ENCODE results near the gene ANGPTL2. TPM values are rescaled to one million over a fixed set of nuclear protein-coding genes. Genes with fewer than 3 reads are reported as not detected.

Gene ANGPTL2
- total RNA-seq, 1 experiment from 2014 or later, result 0.20 TPM

DNA sequence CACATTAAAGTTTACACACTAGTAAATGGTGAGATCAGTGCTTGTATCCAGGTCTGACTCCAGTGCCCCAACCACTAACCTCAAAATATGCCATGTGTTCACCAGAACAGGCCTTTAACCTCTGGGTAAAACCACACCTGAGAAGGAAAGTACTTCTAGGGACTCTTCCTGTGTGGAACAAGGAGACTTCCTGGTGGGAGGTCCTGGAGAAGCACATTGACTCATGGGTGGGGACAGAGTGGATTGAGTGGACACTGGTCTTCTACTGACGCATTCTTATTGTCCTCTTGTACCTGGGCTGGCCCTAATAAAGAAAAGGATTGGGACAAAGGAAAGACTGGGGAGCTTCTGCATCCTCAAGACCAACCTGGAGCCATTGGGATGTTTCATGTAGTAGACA is 43.4 kb downstream of the ANGPTL2 start:
- Histone ChIP-seq H3K4me1 (ENCODE audit: control insufficient read depth in 1 of 2, insufficient read depth in 2 of 2, low read length in 2 of 2) (peaks cover 4 to 21% of the 10 kb centered on the region in 2 experiments; a peak in 3 of 4 replicates), H3K9ac (ENCODE audit: low read length) (no peak overlapping the region), H3K4me2 (ENCODE audit: low read length) (no peak overlapping the region), H3K27me3 (ENCODE audit: insufficient read depth, low read length) (no peaks in the 10 kb centered on the region), H3K4me3 (replicated peaks in 1 of 2; ENCODE audit: low read depth in 1 of 2, low read length in 2 of 2) (no peak overlapping the region), H4K20me1 (ENCODE audit: insufficient read depth) (no peaks in the 10 kb centered on the region), H3K27ac (ENCODE audit: low read depth, low read length) (no peak overlapping the region), H3K36me3 (ENCODE audit: control insufficient read depth in 1 of 2, insufficient read depth in 2 of 2, low read length in 2 of 2) (no peaks in the 10 kb centered on the region), H2AFZ (ENCODE audit: low read depth, low read length, poor library complexity, severe bottlenecking) (no peak overlapping the region), H3K9me3 (ENCODE audit: control insufficient read depth in 1 of 2, insufficient read depth in 1 of 2, low read depth in 1 of 2, low read length in 2 of 2) (no peaks in the 10 kb centered on the region), H3K79me2 (ENCODE audit: insufficient read depth, low read length) (no peaks in the 10 kb centered on the region), H3K9me2 (ENCODE audit: insufficient read depth) (no peaks in the 10 kb centered on the region)
- ChIA-PET RAD21 (ENCODE audit: low non-redundant PET in 1 of 2, low total read pairs in 2 of 2, uncharacterized antibody in 2 of 2, unreplicated experiment in 2 of 2) (no interaction called here), CTCF (no interaction called here), POLR2A (no interaction called here)
- no peak for ATAC-seq
- no peak for TF ChIP-seq JUND (IDR thresholded peaks at IDR 0.05)
- TF ChIP-seq FOSL1 (IDR thresholded peaks at IDR 0.05; ENCODE audit: low read depth), result no peak
- TF ChIP-seq SIN3A (IDR thresholded peaks at IDR 0.05; ENCODE audit: low read depth), result no peak
- TF ChIP-seq SRF (IDR thresholded peaks at IDR 0.05; ENCODE audit: low read depth), result no peak
- TF ChIP-seq, protein P1, sequence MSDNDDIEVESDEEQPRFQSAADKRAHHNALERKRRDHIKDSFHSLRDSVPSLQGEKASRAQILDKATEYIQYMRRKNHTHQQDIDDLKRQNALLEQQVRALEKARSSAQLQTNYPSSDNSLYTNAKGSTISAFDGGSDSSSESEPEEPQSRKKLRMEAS (IDR thresholded peaks at IDR 0.05), result no peak
- TF ChIP-seq POLR2A (IDR thresholded peaks at IDR 0.05; ENCODE audit: borderline replicate concordance, extremely low read depth, insufficient read depth, insufficient read length), result no peak
- no peak for TF ChIP-seq CBX3 (IDR thresholded peaks at IDR 0.05; ENCODE audit: low read depth)
- TF ChIP-seq POLR2AphosphoS5 (IDR thresholded peaks at IDR 0.05; ENCODE audit: low read depth, low read length), result no peak
- no peak for TF ChIP-seq YY1 (IDR thresholded peaks at IDR 0.05; ENCODE audit: extremely low read depth, insufficient replicate concordance, low read depth, low read length)
- TF ChIP-seq EZH2phosphoT487 (IDR thresholded peaks at IDR 0.05; ENCODE audit: borderline replicate concordance), result no peak
- TF ChIP-seq, protein P2, sequence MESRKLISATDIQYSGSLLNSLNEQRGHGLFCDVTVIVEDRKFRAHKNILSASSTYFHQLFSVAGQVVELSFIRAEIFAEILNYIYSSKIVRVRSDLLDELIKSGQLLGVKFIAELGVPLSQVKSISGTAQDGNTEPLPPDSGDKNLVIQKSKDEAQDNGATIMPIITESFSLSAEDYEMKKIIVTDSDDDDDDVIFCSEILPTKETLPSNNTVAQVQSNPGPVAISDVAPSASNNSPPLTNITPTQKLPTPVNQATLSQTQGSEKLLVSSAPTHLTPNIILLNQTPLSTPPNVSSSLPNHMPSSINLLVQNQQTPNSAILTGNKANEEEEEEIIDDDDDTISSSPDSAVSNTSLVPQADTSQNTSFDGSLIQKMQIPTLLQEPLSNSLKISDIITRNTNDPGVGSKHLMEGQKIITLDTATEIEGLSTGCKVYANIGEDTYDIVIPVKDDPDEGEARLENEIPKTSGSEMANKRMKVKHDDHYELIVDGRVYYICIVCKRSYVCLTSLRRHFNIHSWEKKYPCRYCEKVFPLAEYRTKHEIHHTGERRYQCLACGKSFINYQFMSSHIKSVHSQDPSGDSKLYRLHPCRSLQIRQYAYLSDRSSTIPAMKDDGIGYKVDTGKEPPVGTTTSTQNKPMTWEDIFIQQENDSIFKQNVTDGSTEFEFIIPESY (IDR thresholded peaks at IDR 0.05; ENCODE audit: extremely low read depth, insufficient replicate concordance, low read length), result no peak
- TF ChIP-seq EZH2 (IDR thresholded peaks at IDR 0.05), result no peak
- no peak for TF ChIP-seq ZNF274 (IDR thresholded peaks at IDR 0.05; ENCODE audit: low read depth, low read length)
- TF ChIP-seq SP1 (IDR thresholded peaks at IDR 0.05; ENCODE audit: low read depth), result no peak
- no peak for TF ChIP-seq ELF1 (IDR thresholded peaks at IDR 0.05; ENCODE audit: borderline replicate concordance, low read depth)
- no peak for TF ChIP-seq EGR1 (IDR thresholded peaks at IDR 0.05; ENCODE audit: low read depth)
- TF ChIP-seq ZFX (IDR thresholded peaks at IDR 0.05), result no peak
- no peak for TF ChIP-seq TCF7L2 (IDR thresholded peaks at IDR 0.05; ENCODE audit: borderline replicate concordance, extremely low read depth, insufficient read depth, insufficient read length)
- TF ChIP-seq, protein P3, sequence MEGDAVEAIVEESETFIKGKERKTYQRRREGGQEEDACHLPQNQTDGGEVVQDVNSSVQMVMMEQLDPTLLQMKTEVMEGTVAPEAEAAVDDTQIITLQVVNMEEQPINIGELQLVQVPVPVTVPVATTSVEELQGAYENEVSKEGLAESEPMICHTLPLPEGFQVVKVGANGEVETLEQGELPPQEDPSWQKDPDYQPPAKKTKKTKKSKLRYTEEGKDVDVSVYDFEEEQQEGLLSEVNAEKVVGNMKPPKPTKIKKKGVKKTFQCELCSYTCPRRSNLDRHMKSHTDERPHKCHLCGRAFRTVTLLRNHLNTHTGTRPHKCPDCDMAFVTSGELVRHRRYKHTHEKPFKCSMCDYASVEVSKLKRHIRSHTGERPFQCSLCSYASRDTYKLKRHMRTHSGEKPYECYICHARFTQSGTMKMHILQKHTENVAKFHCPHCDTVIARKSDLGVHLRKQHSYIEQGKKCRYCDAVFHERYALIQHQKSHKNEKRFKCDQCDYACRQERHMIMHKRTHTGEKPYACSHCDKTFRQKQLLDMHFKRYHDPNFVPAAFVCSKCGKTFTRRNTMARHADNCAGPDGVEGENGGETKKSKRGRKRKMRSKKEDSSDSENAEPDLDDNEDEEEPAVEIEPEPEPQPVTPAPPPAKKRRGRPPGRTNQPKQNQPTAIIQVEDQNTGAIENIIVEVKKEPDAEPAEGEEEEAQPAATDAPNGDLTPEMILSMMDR (IDR thresholded peaks at IDR 0.05 in 2 of 3, conservative IDR thresholded peaks at IDR 0.05 in 1 of 3; ENCODE audit: borderline replicate concordance in 1 of 3, insufficient read depth in 1 of 3, low read depth in 2 of 3, low read length in 2 of 3), result no peak
- intact Hi-C loops (cut with micrococcal nuclease), result no loop called here
- no TSS peak for BruUV-seq (replicated peaks)
- no peak for DNase-seq (ENCODE audit: low read depth, low spot score)

Data from HCT116 (cell line).